CD4-positive, alpha-beta T cell (primary cell): ENCODE measurements around the gene MYCBP. TPM values are rescaled to one million over a fixed set of nuclear protein-coding genes. Genes with fewer than 3 reads are reported as not detected.
"Not testable (repeated sequence)": the region's sequence is repeated elsewhere in the genome, so short reads cannot be mapped to it uniquely, and the experiment has no call there.

Experiments used
- ATAC-seq: fragments of 200-7000 bp; cut with Tn5 transposase; one replicate; pipeline ENCODE4 v1.10.0; 2022; ENCODE audit warnings: mild to moderate bottlenecking; ENCODE audit not compliant: poor library complexity
- CTCF ChIA-PET: fragments of 350-600 bp; sonication (Branson Sonifier 250); formaldehyde crosslinking; loops from one replicate; lab custom pipeline; 2021; ENCODE audit warnings: antibody characterized with exemption, inconsistent platforms; lab: Charles Lee
- POLR2A ChIA-PET: fragments of 350-600 bp; sonication (Branson Sonifier 250); formaldehyde crosslinking; loops from one replicate; lab custom pipeline; 2021; ENCODE audit warnings: antibody characterized with exemption, inconsistent platforms; lab: Charles Lee
- DNase-seq, 14 experiments: peaks; one replicate each; pipeline ENCODE4 v3.0.0-alpha.2; 2013 to 2020; ENCODE audit warnings: mixed read lengths in 2 of 14
- H3K27ac ChIP-seq, 2 donors: one replicate each; pipeline versions ENCODE4 v1.5.1 to v1.7.0; 2013; ENCODE audit warnings: low read length in 2 of 2, low read depth in 1 of 2, mild to moderate bottlenecking in 1 of 2
- H3K27me3 ChIP-seq, 2 experiments: 1 replicate in 1 of 2; 2 replicates in 1 of 2; pipeline versions ENCODE4 v1.6.1 to v1.7.0; 2013; ENCODE audit warnings: low read length in 2 of 2, control low read depth in 1 of 2, mild to moderate bottlenecking in 1 of 2, moderate library complexity in 1 of 2; ENCODE audit not compliant: insufficient read depth in 2 of 2, control insufficient read depth in 1 of 2
- H3K36me3 ChIP-seq: one replicate; pipeline ENCODE4 v1.6.1; 2013; ENCODE audit warnings: low read length, control low read depth; ENCODE audit not compliant: insufficient read depth
- H3K4me1 ChIP-seq: one replicate; pipeline ENCODE4 v1.6.1; 2013; ENCODE audit warnings: low read length, control low read depth; ENCODE audit not compliant: insufficient read depth
- H3K4me3 ChIP-seq: one replicate; pipeline ENCODE4 v1.5.1; 2013; ENCODE audit warnings: mild to moderate bottlenecking, low read length, moderate library complexity
- H3K9me3 ChIP-seq, 2 experiments: 1 replicate in 1 of 2; 2 replicates in 1 of 2; pipeline versions ENCODE4 v1.6.1 to v1.7.0; 2013; ENCODE audit warnings: low read length in 2 of 2, mild to moderate bottlenecking in 2 of 2, control low read depth in 1 of 2, moderate library complexity in 1 of 2; ENCODE audit not compliant: control insufficient read depth in 1 of 2, insufficient read depth in 1 of 2
- H3K27ac Mint-ChIP-seq: one replicate; pipeline ENCODE4 v1.8.0; 2020; ENCODE audit warnings: mixed read lengths
- H3K27me3 Mint-ChIP-seq: one replicate; pipeline ENCODE4 v1.8.0; 2021; ENCODE audit warnings: mixed read lengths
- H3K36me3 Mint-ChIP-seq: one replicate; pipeline ENCODE4 v1.8.0; 2021; ENCODE audit warnings: low read depth, mixed read lengths
- H3K4me1 Mint-ChIP-seq: one replicate; pipeline ENCODE4 v1.8.0; 2021; ENCODE audit warnings: low read depth, mixed read lengths
- H3K4me3 Mint-ChIP-seq: one replicate; pipeline ENCODE4 v1.8.0; 2020; ENCODE audit warnings: mild to moderate bottlenecking, mixed read lengths
- H3K9me3 Mint-ChIP-seq: one replicate; pipeline ENCODE4 v1.8.0; 2020; ENCODE audit warnings: mixed read lengths
- CTCF ChIP-seq: fragments of 200-600 bp; IDR thresholded peaks from one replicate; pipeline ENCODE4 v1.8.0; 2022; ENCODE audit warnings: antibody characterized with exemption, mild to moderate bottlenecking
- intact Hi-C, 2 experiments: fragments of 100-400 bp; cut with DNase I in 1 of 2; cut with micrococcal nuclease in 1 of 2; formaldehyde crosslinking; loops; one replicate each; pipeline versions ENCODE4 v1.15.1 to v1.9.0; 2023 to 2025; cut with DNase I, micrococcal nuclease
- total RNA-seq, 174 experiments: library from RNA in 2 of 174; stranded (reverse) in 2 of 174; gene quantifications; one replicate each; pipeline ENCODE4 v1.2.3 and lab custom pipeline; 2021 to 2026

MYCBP gene
- total RNA-seq, 2 experiments from 2014 or later: 1.5 to 2.2 TPM

GRCh38 chr1:38846210-38846609 is 26.9 kb downstream of the MYCBP start:
- no peaks in the 10 kb centered on the region for H3K4me1 ChIP-seq
- no peaks in the 10 kb centered on the region for H3K9me3 Mint-ChIP-seq
- H3K27ac ChIP-seq: no peak overlapping the region
- ChIA-PET CTCF (interaction anchor here (1.1 to 1.5 kb wide), 2 partner anchors 9 to 246 kb away, joined by 3 read pairs; no protein-coding TSS in a partner anchor), POLR2A (no interaction called here)
- H3K4me3 ChIP-seq: no peak overlapping the region
- peaks cover 70% of the 10 kb centered on the region for H3K36me3 ChIP-seq
- H3K27me3 Mint-ChIP-seq: no peaks in the 10 kb centered on the region
- H3K36me3 Mint-ChIP-seq: peaks cover 72% of the 10 kb centered on the region
- peaks cover 23% of the 10 kb centered on the region for H3K4me1 Mint-ChIP-seq
- H3K9me3 ChIP-seq: no peaks in the 10 kb centered on the region
- no peak overlapping the region for H3K27ac Mint-ChIP-seq
- H3K27me3 ChIP-seq: no peaks in the 10 kb centered on the region
- intact Hi-C loops: loop anchor here in 1 of 2 experiments (10.0 kb wide), 1 partner anchor 961 kb away; no protein-coding TSS in a partner anchor
- no peak for TF ChIP-seq CTCF
- H3K4me3 Mint-ChIP-seq: no peak overlapping the region
- DNase-seq (no peak), ATAC-seq (no peak)

GRCh38 chr1:38845088-38845487 is 28.1 kb downstream of the MYCBP start:
- H3K4me1 ChIP-seq, H3K27me3 Mint-ChIP-seq, H3K27me3 ChIP-seq, H3K9me3 ChIP-seq, H3K27ac ChIP-seq, H3K4me3 Mint-ChIP-seq, DNase-seq, POLR2A ChIA-PET, ATAC-seq, H3K9me3 Mint-ChIP-seq, H3K4me3 ChIP-seq: not testable (repeated sequence)
- intact Hi-C loops: loop anchor here in 1 of 2 experiments (10.0 kb wide), 1 partner anchor 960 kb away; no protein-coding TSS in a partner anchor
- H3K36me3 Mint-ChIP-seq: peaks cover 71% of the 10 kb centered on the region
- peaks cover 23% of the 10 kb centered on the region for H3K4me1 Mint-ChIP-seq
- peak overlapping the region; percentile 9 for H3K27ac Mint-ChIP-seq
- peaks cover 71% of the 10 kb centered on the region for H3K36me3 ChIP-seq
- CTCF ChIA-PET: interaction anchor here (1.5 kb wide), 1 partner anchor 8 kb away, joined by 3 read pairs; no protein-coding TSS in a partner anchor

- ATAC-seq (no peak), DNase-seq (no peak)
- intact Hi-C loops: loop anchor here in 1 of 2 experiments (10.0 kb wide), 1 partner anchor 955 kb away; no protein-coding TSS in a partner anchor
- CTCF ChIA-PET: no interaction called here
- Histone ChIP-seq H3K27me3 (no peaks in the 10 kb centered on the region), H3K9me3 (no peaks in the 10 kb centered on the region), H3K4me1 (no peaks in the 10 kb centered on the region), H3K27ac (no peak overlapping the region), H3K36me3 (peaks cover 61% of the 10 kb centered on the region), H3K4me3 (no peak overlapping the region)
- H3K4me3 Mint-ChIP-seq: no peak overlapping the region
- POLR2A ChIA-PET: interaction anchor here (0.6 kb wide), 1 partner anchor 896 kb away, joined by 3 read pairs; no protein-coding TSS in a partner anchor
- H3K27me3 Mint-ChIP-seq: no peaks in the 10 kb centered on the region
- H3K27ac Mint-ChIP-seq: peak overlapping the region; percentile 60
- H3K4me1 Mint-ChIP-seq: peaks cover 22% of the 10 kb centered on the region
- no peaks in the 10 kb centered on the region for H3K9me3 Mint-ChIP-seq
- H3K36me3 Mint-ChIP-seq: peaks cover 67% of the 10 kb centered on the region
- TF ChIP-seq CTCF: no peak
Observed at GRCh38 chr1:38840281-38840680, 32.9 kb downstream of the MYCBP start.
